SK-N-SH (cell line): ENCODE data around the gene GRIPAP1. TPM values are rescaled to one million over a fixed set of nuclear protein-coding genes. Genes with fewer than 3 reads are reported as not detected.

Experiments
- CTCF ChIA-PET: fragments of 300-600, 350-600 bp; formaldehyde crosslinking; extraction: SDS; loops from one replicate; lab custom pipeline; 2021; lab: Yijun Ruan, JAX
- POLR2A ChIA-PET: fragments of 350-600 bp; sonication (Branson Sonifier 250); formaldehyde crosslinking; extraction: SDS; loops from one replicate; lab custom pipeline; 2020; ENCODE audit warnings: antibody characterized with exemption, inconsistent platforms; lab: Yijun Ruan, JAX
- DNase-seq: peaks from one replicate; pipeline ENCODE4 v3.0.0; 2012
- H2AFZ ChIP-seq: fragments of 200-600 bp; sonication (generic); 2 replicates; pipeline ENCODE4 v1.8.1; 2016; ENCODE audit warnings: antibody characterized with exemption, mild to moderate bottlenecking, low read depth
- H3F3A ChIP-seq: fragments of 200-600 bp; sonication (generic); replicated peaks from 2 replicates; pipeline ENCODE3; 2016; ENCODE audit warnings: antibody characterized with exemption, mild to moderate bottlenecking; ENCODE audit not compliant: insufficient read depth
- H3K27ac ChIP-seq, 2 experiments: fragments of 200-500 bp in 1 of 2; fragments of 200-600 bp in 1 of 2; sonication (Bioruptor generic) in 1 of 2; sonication (generic), shearing (Covaris generic) in 1 of 2; 2 replicates each; pipeline versions ENCODE4 v1.5.1 to v1.6.1; 2014 to 2016; ENCODE audit warnings: low read depth in 2 of 2, inconsistent platforms in 1 of 2, low read length in 1 of 2, mild to moderate bottlenecking in 1 of 2, mixed read lengths in 1 of 2
- H3K27me3 ChIP-seq: fragments of 200-600 bp; sonication (generic), shearing (Covaris generic); 2 replicates; pipeline ENCODE4 v1.6.1; 2016; ENCODE audit warnings: mixed run types; ENCODE audit not compliant: insufficient read depth
- H3K36me3 ChIP-seq, 2 experiments: fragments of 200-500 bp in 1 of 2; fragments of 200-600 bp in 1 of 2; sonication (Bioruptor generic) in 1 of 2; sonication (generic) in 1 of 2; replicated peaks in 1 of 2; 2 replicates each; pipeline versions ENCODE3 to v1.5.1; 2014 to 2016; ENCODE audit warnings: low read length in 1 of 2, mild to moderate bottlenecking in 1 of 2; ENCODE audit not compliant: insufficient read depth in 2 of 2, control insufficient read depth in 1 of 2
- H3K4me1 ChIP-seq, 2 experiments: fragments of 200-500 bp in 1 of 2; fragments of 200-600 bp in 1 of 2; sonication (Bioruptor generic) in 1 of 2; sonication (generic), shearing (Covaris generic) in 1 of 2; 2 replicates each; pipeline versions ENCODE4 v1.5.1 to v1.6.1; 2014 to 2016; ENCODE audit warnings: low read depth in 1 of 2, low read length in 1 of 2, mixed run types in 1 of 2; ENCODE audit not compliant: insufficient read depth in 2 of 2, control insufficient read depth in 1 of 2
- H3K4me2 ChIP-seq: fragments of 200-600 bp; sonication (generic), shearing (Covaris generic); 2 replicates; pipeline ENCODE4 v1.6.1; 2017; ENCODE audit warnings: mixed run types
- H3K4me3 ChIP-seq, 2 experiments: fragments of 200-500 bp in 1 of 2; fragments of 200-600 bp in 1 of 2; sonication (Bioruptor generic) in 1 of 2; sonication (generic), shearing (Covaris generic) in 1 of 2; 2 replicates each; pipeline versions ENCODE4 v1.5.1 to v1.8.1; 2014 to 2016; ENCODE audit warnings: low read depth in 2 of 2, inconsistent platforms in 1 of 2, low read length in 1 of 2, mild to moderate bottlenecking in 1 of 2, mixed read lengths in 1 of 2, moderate library complexity in 1 of 2
- H3K79me2 ChIP-seq: fragments of 200-600 bp; sonication (generic); 2 replicates; pipeline ENCODE4 v1.8.1; 2017; ENCODE audit warnings: mild to moderate bottlenecking; ENCODE audit not compliant: insufficient read depth
- H3K9ac ChIP-seq: fragments of 200-600 bp; sonication (generic); 2 replicates; pipeline ENCODE4 v1.6.1; 2017; ENCODE audit warnings: mixed run types
- H3K9me2 ChIP-seq: fragments of 200-600 bp; sonication (generic); 2 replicates; pipeline ENCODE4 v1.6.1; 2017; ENCODE audit warnings: mixed run types
- H3K9me3 ChIP-seq: fragments of 200-600 bp; sonication (generic); 2 replicates; pipeline ENCODE4 v1.6.1; 2017; ENCODE audit warnings: mixed run types, mild to moderate bottlenecking, moderate library complexity
- H4K20me1 ChIP-seq: fragments of 200-600 bp; sonication (generic); 2 replicates; pipeline ENCODE4 v1.6.1; 2017; ENCODE audit warnings: mild to moderate bottlenecking, mixed run types; ENCODE audit not compliant: insufficient read depth
- CHD2 ChIP-seq: fragments of 150-350 bp; IDR thresholded peaks from 2 replicates; pipeline ENCODE4 v1.6.1; 2018; ENCODE audit warnings: low read length; ENCODE audit not compliant: partially characterized antibody
- CTCF ChIP-seq: fragments of 200-600 bp; sonication (generic); IDR thresholded peaks from 2 replicates; pipeline ENCODE4 v1.6.1; 2017; ENCODE audit warnings: antibody characterized with exemption, mild to moderate bottlenecking, moderate library complexity
- ELF1 ChIP-seq: IDR thresholded peaks from 2 replicates; pipeline ENCODE4 v1.4.0; 2012
- EP300 ChIP-seq, 2 experiments: IDR thresholded peaks; 2 replicates each; pipeline versions ENCODE4 v1.4.0 to v1.6.1; 2012; ENCODE audit warnings: borderline replicate concordance in 1 of 2, low read depth in 1 of 2, low read length in 1 of 2
- GABPA ChIP-seq: IDR thresholded peaks from 2 replicates; pipeline ENCODE4 v1.4.0; 2012; ENCODE audit warnings: low read depth, mild to moderate bottlenecking
- GATA2 ChIP-seq: sonication (generic); formaldehyde crosslinking; IDR thresholded peaks from 2 replicates; pipeline ENCODE4 v1.5.0; 2020; ENCODE audit warnings: mild to moderate bottlenecking, missing genetic modification reagents
- JUND ChIP-seq: IDR thresholded peaks from 2 replicates; pipeline ENCODE4 v1.4.0; 2012
- MAX ChIP-seq: IDR thresholded peaks from 2 replicates; pipeline ENCODE4 v1.4.0; 2012; ENCODE audit warnings: low read depth
- MEF2A ChIP-seq: IDR thresholded peaks from 2 replicates; pipeline ENCODE4 v1.4.0; 2012; ENCODE audit warnings: low read depth, borderline replicate concordance
- MXI1 ChIP-seq: IDR thresholded peaks from 2 replicates; pipeline ENCODE4 v1.6.1; 2012; ENCODE audit warnings: mild to moderate bottlenecking, low read depth, low read length, improper control_type of control experiment
- NRF1 ChIP-seq: IDR thresholded peaks from 2 replicates; pipeline ENCODE4 v1.6.1; 2012; ENCODE audit warnings: low read depth, mild to moderate bottlenecking, low read length
- POLR2AphosphoS5 ChIP-seq: IDR thresholded peaks from 2 replicates; pipeline ENCODE4 v1.6.1; 2012; ENCODE audit warnings: low read depth, low read length
- RAD21 ChIP-seq: IDR thresholded peaks from 2 replicates; pipeline ENCODE4 v1.6.1; 2012; ENCODE audit warnings: mild to moderate bottlenecking, low read length
- RFX5 ChIP-seq: IDR thresholded peaks from 2 replicates; pipeline ENCODE4 v1.6.1; 2012; ENCODE audit warnings: mild to moderate bottlenecking, improper control_type of control experiment, low read length
- RXRA ChIP-seq: IDR thresholded peaks from 2 replicates; pipeline ENCODE4 v1.4.0; 2012; ENCODE audit warnings: low read depth, mild to moderate bottlenecking, borderline replicate concordance
- SMC3 ChIP-seq: IDR thresholded peaks from 2 replicates; pipeline ENCODE4 v1.6.1; 2012; ENCODE audit warnings: low read depth, low read length, improper control_type of control experiment
- TCF12 ChIP-seq: IDR thresholded peaks from 2 replicates; pipeline ENCODE4 v1.4.0; 2012
- ZBTB33 ChIP-seq: IDR thresholded peaks from 2 replicates; pipeline ENCODE4 v1.4.0; 2012; ENCODE audit warnings: low read depth, borderline replicate concordance
- WGBS: methylation state at CpG from one replicate; pipeline ENCODE4 v1.1.6; 2017; ENCODE audit warnings: low lambda C conversion rate; 5-methylcytosine and 5-hydroxymethylcytosine counted together
- polyA plus RNA-seq, 3 experiments: library from polyadenylated mRNA; depleted of rRNA; stranded (reverse); fragments of >200 nt; gene quantifications; 2 replicates each; pipeline ENCODE4 v1.2.3, GENCODE V29; 2012
- TF ChIP-seq, protein P1 (sequence below): fragments of 150-350 bp; IDR thresholded peaks from 2 replicates; pipeline ENCODE4 v1.6.1; 2016; ENCODE audit warnings: mild to moderate bottlenecking, low read depth, low read length
- TF ChIP-seq, protein P2 (sequence below): IDR thresholded peaks from 2 replicates; pipeline ENCODE4 v1.4.0; 2012; ENCODE audit warnings: low read depth, borderline replicate concordance

Gene GRIPAP1
- polyA plus RNA-seq, 1 of the 3 experiments (the other 2 are of a cell fraction), result 63.6 TPM

DNA sequence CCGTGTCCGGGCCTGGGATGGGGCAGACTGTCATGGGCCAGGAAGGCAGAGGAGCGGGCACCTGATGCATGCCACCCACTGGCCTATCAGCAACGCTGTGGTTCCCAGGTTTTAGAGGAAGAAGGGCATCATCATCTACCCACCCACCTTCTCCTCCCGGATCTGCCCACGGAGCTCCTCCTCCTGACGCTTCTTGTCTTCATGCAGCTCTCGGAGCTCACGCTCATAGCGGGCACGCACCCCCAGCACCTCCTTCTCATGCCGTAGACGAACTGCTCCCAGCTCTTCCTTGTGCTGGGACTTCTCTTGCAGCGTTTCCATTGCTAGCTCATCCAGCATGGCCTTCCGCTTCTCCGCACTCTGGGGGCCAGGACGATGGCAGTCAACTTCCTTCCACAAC is 19.0 kb downstream of the GRIPAP1 start:
- ChIA-PET POLR2A (interaction anchor here (0.8 kb wide), 1 partner anchor 19 kb away, joined by 4 read pairs; the partner anchor contains the start of gene GRIPAP1), CTCF (interaction anchor here (3.3 kb wide), 1 partner anchor 11 kb away, joined by 14 read pairs; the partner anchor contains the start of gene KCND1)
- Histone ChIP-seq H4K20me1 (no peaks in the 10 kb centered on the region), H3K4me3 (no peak overlapping the region), H2AFZ (no peak overlapping the region), H3K9me3 (no peaks in the 10 kb centered on the region), H3K9ac (no peak overlapping the region), H3K27ac (no peak overlapping the region), H3K4me2 (no peak overlapping the region), H3K9me2 (no peaks in the 10 kb centered on the region), H3K79me2 (no peaks in the 10 kb centered on the region), H3K27me3 (no peaks in the 10 kb centered on the region), H3K36me3 (peaks cover 18 to 38% of the 10 kb centered on the region in 2 experiments), H3F3A (no peaks in the 10 kb centered on the region), H3K4me1 (no peaks in the 10 kb centered on the region)
- TF ChIP-seq SMC3 (no peak), GABPA (no peak), CHD2 (no peak), MAX (no peak), RFX5 (no peak), NRF1 (no peak), ELF1 (no peak), POLR2AphosphoS5 (no peak)
- TF ChIP-seq, protein P1, sequence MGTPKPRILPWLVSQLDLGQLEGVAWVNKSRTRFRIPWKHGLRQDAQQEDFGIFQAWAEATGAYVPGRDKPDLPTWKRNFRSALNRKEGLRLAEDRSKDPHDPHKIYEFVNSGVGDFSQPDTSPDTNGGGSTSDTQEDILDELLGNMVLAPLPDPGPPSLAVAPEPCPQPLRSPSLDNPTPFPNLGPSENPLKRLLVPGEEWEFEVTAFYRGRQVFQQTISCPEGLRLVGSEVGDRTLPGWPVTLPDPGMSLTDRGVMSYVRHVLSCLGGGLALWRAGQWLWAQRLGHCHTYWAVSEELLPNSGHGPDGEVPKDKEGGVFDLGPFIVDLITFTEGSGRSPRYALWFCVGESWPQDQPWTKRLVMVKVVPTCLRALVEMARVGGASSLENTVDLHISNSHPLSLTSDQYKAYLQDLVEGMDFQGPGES, result no peak
- TF ChIP-seq, protein P2, sequence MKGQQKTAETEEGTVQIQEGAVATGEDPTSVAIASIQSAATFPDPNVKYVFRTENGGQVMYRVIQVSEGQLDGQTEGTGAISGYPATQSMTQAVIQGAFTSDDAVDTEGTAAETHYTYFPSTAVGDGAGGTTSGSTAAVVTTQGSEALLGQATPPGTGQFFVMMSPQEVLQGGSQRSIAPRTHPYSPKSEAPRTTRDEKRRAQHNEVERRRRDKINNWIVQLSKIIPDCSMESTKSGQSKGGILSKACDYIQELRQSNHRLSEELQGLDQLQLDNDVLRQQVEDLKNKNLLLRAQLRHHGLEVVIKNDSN, result no peak
- DNase-seq, result no peak
- 91% methylated on average over 15 of the region's 17 CpGs for WGBS

DNA sequence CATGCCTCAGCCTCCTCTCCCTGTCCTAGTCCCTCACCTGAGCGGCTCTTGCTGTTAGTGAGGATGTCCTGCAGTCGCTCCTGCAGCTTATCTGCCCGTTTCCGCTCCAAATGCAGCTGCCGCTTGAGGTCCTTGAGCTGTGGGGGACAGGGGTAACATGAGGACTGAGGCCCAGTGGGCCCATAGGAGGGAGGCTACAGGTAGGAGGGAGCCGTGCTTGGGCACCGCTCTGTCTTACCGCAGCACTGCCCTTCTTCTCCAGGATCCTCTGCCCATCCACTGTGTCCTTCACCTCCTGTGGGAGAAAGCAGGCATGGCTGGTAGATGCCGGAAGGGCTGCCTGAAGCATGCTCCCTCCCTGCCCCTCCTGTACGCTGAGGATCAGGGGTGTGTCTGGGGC is 20.9 kb downstream of the GRIPAP1 start:
- H3K9me3 ChIP-seq, result no peaks in the 10 kb centered on the region
- WGBS, result 86% methylated on average over 4 of the region's 10 CpGs
- H3K4me3 ChIP-seq, result no peak overlapping the region
- TF ChIP-seq RXRA (no peak), ZBTB33 (no peak), TCF12 (no peak), GATA2 (CRISPR knock-in tag) (no peak), EP300 (IDR thresholded peaks at IDR 0.05; ENCODE audit: borderline replicate concordance in 1 of 2, low read depth in 1 of 2, low read length in 1 of 2) (no peak), CTCF (no peak), JUND (no peak), RAD21 (no peak), MEF2A (no peak), MXI1 (no peak)
- TF ChIP-seq, protein P1, result no peak
- TF ChIP-seq, all 33 proteins: peak for 0
- Histone ChIP-seq H3K4me1 (no peaks in the 10 kb centered on the region), H3K9me2 (no peaks in the 10 kb centered on the region), H3K27ac (no peak overlapping the region), H3K9ac (no peak overlapping the region), H3K79me2 (no peaks in the 10 kb centered on the region), H3K36me3 (peaks cover 24 to 45% of the 10 kb centered on the region in 2 experiments), H3F3A (no peaks in the 10 kb centered on the region), H4K20me1 (no peaks in the 10 kb centered on the region), H3K27me3 (no peaks in the 10 kb centered on the region), H2AFZ (no peak overlapping the region), H3K4me2 (no peak overlapping the region)
- no peak for DNase-seq
- ChIA-PET POLR2A (no interaction called here), CTCF (interaction anchor here (3.3 kb wide), 1 partner anchor 9 kb away, joined by 14 read pairs; the partner anchor contains the start of gene KCND1)
